RCC 7860 (cell line): Measurements from ENCODE around the gene MCUR1.

Experiments used
- DNase-seq: peaks from one replicate; pipeline ENCODE4 v3.0.0-alpha.2; 2015; ENCODE audit warnings: low spot score
- FAIRE-seq: peaks from 2 replicates; lab custom pipeline; 2012; peaks lifted over from hg19 to GRCh38; lab: Jason Lieb, UNC

The MCUR1 gene

GRCh38 chr6:13742961-13743735 lies 71.2 kb downstream of the MCUR1 start:
- DNase-seq (no peak), FAIRE-seq (no peak)

- DNase-seq = no peak
- no peak for FAIRE-seq
Measured at GRCh38 chr6:13741365-13741764, 73.0 kb downstream of the MCUR1 start.
